ENCODE data around the gene IFT81. TPM values are rescaled to one million over a fixed set of nuclear protein-coding genes. Genes with fewer than 3 reads are reported as not detected.

IFT81 gene
- total RNA-seq, 1 experiment from 2014 or later, result 9.9 TPM

DNA sequence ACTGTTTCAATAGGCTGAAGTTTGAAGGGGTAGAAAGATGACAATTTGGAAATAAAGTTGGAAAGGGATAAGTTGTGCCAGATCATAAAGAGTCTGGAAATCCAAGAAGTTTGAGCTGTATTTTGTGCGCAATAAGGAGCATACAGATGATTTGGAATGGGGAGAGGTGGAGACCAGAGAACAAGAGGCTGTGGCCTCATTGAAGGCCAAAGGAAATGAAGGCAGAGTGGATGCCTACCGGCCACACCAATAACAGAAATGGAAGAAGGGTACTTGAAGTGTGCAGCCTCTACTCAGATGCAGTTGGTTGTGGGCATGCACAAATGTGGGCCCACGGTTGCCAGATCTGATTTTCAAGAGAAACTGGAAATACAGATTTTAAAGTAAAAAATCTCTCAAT is 2.4 kb downstream of the IFT81 start:
- H3K9ac ChIP-seq (ENCODE audit: low read length), result no peak overlapping the region
- no peak overlapping the region for H3K4me3 ChIP-seq (ENCODE audit: low read length)
- H3K27ac ChIP-seq (ENCODE audit: low read length), result no peak overlapping the region
- H3K9me3 ChIP-seq (ENCODE audit: low read length), result no peaks in the 10 kb centered on the region
- peaks cover 11% of the 10 kb centered on the region for H3K4me1 ChIP-seq (ENCODE audit: low read length)
- no peaks in the 10 kb centered on the region for H3K79me2 ChIP-seq (ENCODE audit: low read length)
- no peaks in the 10 kb centered on the region for H3K27me3 ChIP-seq (ENCODE audit: low read length)
- peak; percentile 40 for DNase-seq
- no peak overlapping the region for H3K4me2 ChIP-seq (ENCODE audit: low read depth, low read length, poor library complexity, severe bottlenecking)
- H4K20me1 ChIP-seq (ENCODE audit: insufficient read depth, low read depth, low read length), result 0 out of 2 replicates have a peak, but pooled peaks cover 3% of the 10 kb centered on the region
- H3K36me3 ChIP-seq (ENCODE audit: insufficient read depth, low read length), result no peaks in the 10 kb centered on the region
- no peak overlapping the region for H2AFZ ChIP-seq (ENCODE audit: low read length)
- no peaks in the 10 kb centered on the region for H3K9me2 ChIP-seq (replicated peaks; ENCODE audit: insufficient read depth, low read length)

GRCh38 chr12:110134691-110135411 is 10.7 kb downstream of the IFT81 start:
- Histone ChIP-seq H3K9me3 (ENCODE audit: low read length) (no peaks in the 10 kb centered on the region), H3K4me3 (ENCODE audit: low read length) (no peak overlapping the region), H4K20me1 (ENCODE audit: insufficient read depth, low read depth, low read length) (no peaks in the 10 kb centered on the region), H3K9me2 (replicated peaks; ENCODE audit: insufficient read depth, low read length) (no peaks in the 10 kb centered on the region), H3K9ac (ENCODE audit: low read length) (no peak overlapping the region), H3K4me2 (ENCODE audit: low read depth, low read length, poor library complexity, severe bottlenecking) (peak overlapping the region; percentile 36), H3K36me3 (ENCODE audit: insufficient read depth, low read length) (no peaks in the 10 kb centered on the region), H3K27me3 (ENCODE audit: low read length) (no peaks in the 10 kb centered on the region), H3K79me2 (ENCODE audit: low read length) (no peaks in the 10 kb centered on the region), H3K4me1 (ENCODE audit: low read length) (peaks cover 17% of the 10 kb centered on the region), H2AFZ (ENCODE audit: low read length) (no peak overlapping the region), H3K27ac (ENCODE audit: low read length) (no peak overlapping the region)
- peak; percentile 76 for DNase-seq

DNA sequence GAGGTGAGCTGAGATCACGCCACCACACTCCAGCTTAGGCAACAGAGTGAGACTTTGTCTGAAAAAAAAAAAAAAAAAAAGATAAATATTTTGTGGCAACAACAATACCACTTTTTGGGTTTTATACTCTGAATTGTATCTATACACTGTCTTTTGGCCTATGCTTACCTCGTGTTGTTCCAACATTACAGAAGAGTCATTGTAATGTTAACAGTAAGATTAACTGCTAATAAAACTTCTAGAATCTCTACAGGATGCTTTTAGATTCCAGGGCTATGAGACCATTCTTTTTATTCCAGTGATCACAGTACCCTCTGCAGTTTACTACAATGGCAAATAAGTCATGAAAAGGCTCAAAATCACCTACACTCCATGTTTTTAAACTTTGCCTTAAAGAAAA is 11.6 kb downstream of the IFT81 start:
- Histone ChIP-seq H3K27ac (ENCODE audit: low read length) (no peak overlapping the region), H3K4me1 (ENCODE audit: low read length) (peaks cover 17% of the 10 kb centered on the region), H3K9me3 (ENCODE audit: low read length) (no peaks in the 10 kb centered on the region), H3K27me3 (ENCODE audit: low read length) (no peaks in the 10 kb centered on the region), H2AFZ (ENCODE audit: low read length) (no peak overlapping the region), H3K4me2 (ENCODE audit: low read depth, low read length, poor library complexity, severe bottlenecking) (no peak overlapping the region), H3K36me3 (ENCODE audit: insufficient read depth, low read length) (no peaks in the 10 kb centered on the region), H3K9me2 (replicated peaks; ENCODE audit: insufficient read depth, low read length) (no peaks in the 10 kb centered on the region), H4K20me1 (ENCODE audit: insufficient read depth, low read depth, low read length) (no peaks in the 10 kb centered on the region), H3K79me2 (ENCODE audit: low read length) (no peaks in the 10 kb centered on the region), H3K9ac (ENCODE audit: low read length) (no peak overlapping the region), H3K4me3 (ENCODE audit: low read length) (no peak overlapping the region)
- no peak for DNase-seq

DNA sequence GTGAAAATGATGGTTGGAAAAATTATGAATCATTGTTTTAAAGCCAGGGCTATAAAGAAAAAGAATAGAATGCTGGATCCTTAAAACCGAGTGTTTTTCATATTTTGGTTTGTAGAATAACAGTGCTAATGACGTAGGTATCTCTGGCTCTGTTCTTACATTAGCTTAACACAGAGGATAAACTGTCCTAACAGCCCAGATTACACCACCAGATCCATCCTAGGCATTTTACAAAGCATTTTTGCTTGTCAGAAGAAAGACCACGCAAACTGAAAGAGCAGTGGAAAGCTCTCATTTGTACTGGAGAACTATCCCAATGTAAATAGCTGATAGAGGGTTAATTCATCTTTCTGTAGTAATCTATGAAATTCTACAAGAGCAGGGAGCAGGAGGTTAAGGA is 13.6 kb downstream of the IFT81 start:
- Histone ChIP-seq H4K20me1 (ENCODE audit: insufficient read depth, low read depth, low read length) (no peaks in the 10 kb centered on the region), H3K9me3 (ENCODE audit: low read length) (no peaks in the 10 kb centered on the region), H3K9me2 (replicated peaks; ENCODE audit: insufficient read depth, low read length) (no peaks in the 10 kb centered on the region), H3K4me3 (ENCODE audit: low read length) (no peak overlapping the region), H3K27me3 (ENCODE audit: low read length) (no peaks in the 10 kb centered on the region), H3K9ac (ENCODE audit: low read length) (no peak overlapping the region), H3K4me1 (ENCODE audit: low read length) (peaks cover 17% of the 10 kb centered on the region), H2AFZ (ENCODE audit: low read length) (no peak overlapping the region), H3K27ac (ENCODE audit: low read length) (no peak overlapping the region), H3K36me3 (ENCODE audit: insufficient read depth, low read length) (no peaks in the 10 kb centered on the region), H3K4me2 (ENCODE audit: low read depth, low read length, poor library complexity, severe bottlenecking) (no peak overlapping the region), H3K79me2 (ENCODE audit: low read length) (no peaks in the 10 kb centered on the region)
- no peak for DNase-seq

- H3K27ac ChIP-seq (ENCODE audit: low read length), result no peak overlapping the region
- no peaks in the 10 kb centered on the region for H4K20me1 ChIP-seq (ENCODE audit: insufficient read depth, low read depth, low read length)
- H3K9ac ChIP-seq (ENCODE audit: low read length), result no peak overlapping the region
- no peaks in the 10 kb centered on the region for H3K36me3 ChIP-seq (ENCODE audit: insufficient read depth, low read length)
- no peaks in the 10 kb centered on the region for H3K27me3 ChIP-seq (ENCODE audit: low read length)
- no peak for DNase-seq
- H3K9me3 ChIP-seq (ENCODE audit: low read length), result no peaks in the 10 kb centered on the region
- no peak overlapping the region for H3K4me3 ChIP-seq (ENCODE audit: low read length)
- no peaks in the 10 kb centered on the region for H3K9me2 ChIP-seq (replicated peaks; ENCODE audit: insufficient read depth, low read length)
- H3K79me2 ChIP-seq (ENCODE audit: low read length), result no peaks in the 10 kb centered on the region
- no peak overlapping the region for H3K4me2 ChIP-seq (ENCODE audit: low read depth, low read length, poor library complexity, severe bottlenecking)
- H2AFZ ChIP-seq (ENCODE audit: low read length), result no peak overlapping the region
- no peaks in the 10 kb centered on the region for H3K4me1 ChIP-seq (ENCODE audit: low read length)
Observed at GRCh38 chr12:110141389-110141788, 17.2 kb downstream of the IFT81 start.

DNA sequence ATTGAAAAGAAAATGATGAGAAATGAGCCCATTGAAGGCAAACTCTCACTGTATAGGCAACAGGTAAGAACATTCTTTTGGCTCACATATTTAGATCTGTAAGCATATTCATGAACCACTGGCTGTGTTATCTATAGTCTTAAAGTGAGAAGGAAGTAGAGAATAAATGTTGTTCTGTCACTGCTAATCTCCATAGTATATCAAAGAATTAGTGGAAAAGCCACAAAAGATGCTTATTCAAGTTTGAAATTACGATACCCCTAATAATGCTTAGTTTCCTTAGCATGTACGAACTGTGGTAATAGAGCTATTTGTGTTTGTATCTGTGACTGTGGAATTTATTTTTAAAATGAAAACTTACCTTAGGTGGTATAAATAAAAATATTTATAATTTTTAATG is 22.8 kb downstream of the IFT81 start:
- H3K4me1 ChIP-seq (ENCODE audit: low read length), result no peaks in the 10 kb centered on the region
- no peak for DNase-seq
- no peak overlapping the region for H3K4me3 ChIP-seq (ENCODE audit: low read length)
- H3K79me2 ChIP-seq (ENCODE audit: low read length), result no peaks in the 10 kb centered on the region
- no peaks in the 10 kb centered on the region; the same call in 1 of the 2 replicates for H3K36me3 ChIP-seq (ENCODE audit: insufficient read depth, low read length)
- no peaks in the 10 kb centered on the region for H3K9me3 ChIP-seq (ENCODE audit: low read length)
- no peak overlapping the region for H3K4me2 ChIP-seq (ENCODE audit: low read depth, low read length, poor library complexity, severe bottlenecking)
- no peaks in the 10 kb centered on the region for H3K27me3 ChIP-seq (ENCODE audit: low read length)
- H3K9me2 ChIP-seq (replicated peaks; ENCODE audit: insufficient read depth, low read length), result no peaks in the 10 kb centered on the region
- no peak overlapping the region for H3K9ac ChIP-seq (ENCODE audit: low read length)
- H4K20me1 ChIP-seq (ENCODE audit: insufficient read depth, low read depth, low read length), result no peaks in the 10 kb centered on the region
- no peak overlapping the region for H3K27ac ChIP-seq (ENCODE audit: low read length)
- H2AFZ ChIP-seq (ENCODE audit: low read length), result no peak overlapping the region

- Histone ChIP-seq H3K79me2 (ENCODE audit: low read length) (no peaks in the 10 kb centered on the region), H2AFZ (ENCODE audit: low read length) (no peak overlapping the region), H3K27ac (ENCODE audit: low read length) (no peak overlapping the region), H3K9me3 (ENCODE audit: low read length) (no peaks in the 10 kb centered on the region), H4K20me1 (ENCODE audit: insufficient read depth, low read depth, low read length) (no peaks in the 10 kb centered on the region), H3K4me1 (ENCODE audit: low read length) (no peaks in the 10 kb centered on the region), H3K9ac (ENCODE audit: low read length) (no peak overlapping the region), H3K4me3 (ENCODE audit: low read length) (no peak overlapping the region), H3K4me2 (ENCODE audit: low read depth, low read length, poor library complexity, severe bottlenecking) (no peak overlapping the region), H3K36me3 (ENCODE audit: insufficient read depth, low read length) (no peaks in the 10 kb centered on the region; the same call in 1 of the 2 replicates), H3K27me3 (ENCODE audit: low read length) (no peaks in the 10 kb centered on the region), H3K9me2 (replicated peaks; ENCODE audit: insufficient read depth, low read length) (no peaks in the 10 kb centered on the region)
- no peak for DNase-seq
Observed at GRCh38 chr12:110149086-110149660, 25.0 kb downstream of the IFT81 start.

DNA sequence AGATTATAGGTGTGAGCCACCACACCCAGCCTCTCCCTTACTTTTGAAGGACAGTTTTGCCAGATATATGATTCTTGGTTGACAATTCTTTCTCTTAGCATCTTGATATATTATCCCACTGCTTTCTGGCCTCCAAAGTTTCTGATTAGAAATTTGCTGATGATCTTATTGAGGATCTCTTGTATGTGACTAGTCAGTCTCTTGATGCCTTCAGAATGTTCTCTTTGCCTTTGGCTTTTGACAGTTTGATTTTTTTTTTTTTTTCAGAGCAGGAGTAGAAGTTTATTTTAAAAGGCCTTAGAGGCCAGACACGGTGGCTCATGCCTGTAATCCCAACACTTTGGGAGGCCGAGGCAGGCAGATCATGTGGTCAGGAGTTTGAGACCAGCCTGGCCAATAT is 32.6 kb downstream of the IFT81 start:
- Histone ChIP-seq H3K4me1 (ENCODE audit: low read length) (no peaks in the 10 kb centered on the region), H3K9me2 (replicated peaks; ENCODE audit: insufficient read depth, low read length) (no peaks in the 10 kb centered on the region), H3K4me2 (ENCODE audit: low read depth, low read length, poor library complexity, severe bottlenecking) (no peak overlapping the region), H3K36me3 (ENCODE audit: insufficient read depth, low read length) (no peaks in the 10 kb centered on the region), H2AFZ (ENCODE audit: low read length) (no peak overlapping the region), H3K27ac (ENCODE audit: low read length) (no peak overlapping the region), H3K4me3 (ENCODE audit: low read length) (no peak overlapping the region), H3K9ac (ENCODE audit: low read length) (no peak overlapping the region), H3K27me3 (ENCODE audit: low read length) (no peaks in the 10 kb centered on the region), H3K9me3 (ENCODE audit: low read length) (peaks cover 9% of the 10 kb centered on the region), H3K79me2 (ENCODE audit: low read length) (no peaks in the 10 kb centered on the region), H4K20me1 (ENCODE audit: insufficient read depth, low read depth, low read length) (no peaks in the 10 kb centered on the region)
- no peak for DNase-seq
